SK-N-MC (cell line): ENCODE data around the gene GOLPH3.

ENCODE experiments used
- EZH2 ChIP-seq: fragments of 200-600 bp; sonication (generic); IDR thresholded peaks from one replicate; pipeline ENCODE4 v1.6.1; 2017; ENCODE audit warnings: antibody characterized with exemption
- FOXP2 ChIP-seq: optimal IDR thresholded peaks from 2 replicates; pipeline ENCODE3; 2011; ENCODE audit warnings: mild to moderate bottlenecking, moderate library complexity; ENCODE audit not compliant: insufficient read depth; ENCODE audit errors: extremely low read length, control extremely low read depth
- POLR2AphosphoS5 ChIP-seq: IDR thresholded peaks from 2 replicates; pipeline ENCODE4 v1.6.1; 2012; ENCODE audit warnings: mild to moderate bottlenecking, low read depth, low read length, borderline replicate concordance

DNA sequence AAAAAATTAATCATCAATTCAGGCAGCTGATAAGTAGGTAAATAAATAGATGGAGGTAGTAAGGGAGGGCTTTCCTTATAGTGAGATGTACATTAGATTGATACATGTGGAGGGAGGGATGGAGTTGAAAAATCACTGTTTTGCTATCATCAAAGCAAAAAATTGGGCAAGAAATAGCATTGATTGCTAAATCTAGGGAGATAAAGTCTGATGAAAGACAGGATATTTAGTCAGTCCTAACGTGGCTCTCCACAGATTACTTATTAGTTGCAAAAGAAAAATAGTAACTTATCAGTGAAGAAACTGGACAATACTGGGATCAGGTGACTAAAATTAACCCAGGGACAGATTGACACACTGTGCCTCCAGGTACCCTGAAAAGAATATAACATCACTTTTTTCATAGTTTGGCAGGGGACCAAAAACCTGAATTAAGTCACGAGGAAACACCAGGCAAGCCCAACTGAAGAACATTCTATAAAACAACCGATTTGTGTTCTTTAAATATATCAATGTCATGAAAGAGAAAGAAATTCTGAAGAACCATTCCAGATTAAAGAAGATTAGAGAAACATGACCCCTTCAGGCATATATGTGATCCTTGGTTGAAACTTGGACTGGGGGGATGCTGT is 27.1 kb upstream of the GOLPH3 start:
- TF ChIP-seq EZH2 (no peak), POLR2AphosphoS5 (no peak), FOXP2 (no peak)
